Activated CD8-positive, alpha-beta memory T cell treated with anti-CD3 and anti-CD28 coated beads, Interleukin-2, amount 50 U/mL, for 24 hours (primary cell): Measurements from ENCODE around the gene CASP7.
"Not testable (repeated sequence)": the region's sequence is repeated elsewhere in the genome, so short reads cannot be mapped to it uniquely, and the experiment has no call there.

Source experiments
- DNase-seq: peaks from one replicate; pipeline ENCODE4 v3.0.0-alpha.2; 2020; ENCODE audit errors: extremely low read depth

The CASP7 gene

DNA sequence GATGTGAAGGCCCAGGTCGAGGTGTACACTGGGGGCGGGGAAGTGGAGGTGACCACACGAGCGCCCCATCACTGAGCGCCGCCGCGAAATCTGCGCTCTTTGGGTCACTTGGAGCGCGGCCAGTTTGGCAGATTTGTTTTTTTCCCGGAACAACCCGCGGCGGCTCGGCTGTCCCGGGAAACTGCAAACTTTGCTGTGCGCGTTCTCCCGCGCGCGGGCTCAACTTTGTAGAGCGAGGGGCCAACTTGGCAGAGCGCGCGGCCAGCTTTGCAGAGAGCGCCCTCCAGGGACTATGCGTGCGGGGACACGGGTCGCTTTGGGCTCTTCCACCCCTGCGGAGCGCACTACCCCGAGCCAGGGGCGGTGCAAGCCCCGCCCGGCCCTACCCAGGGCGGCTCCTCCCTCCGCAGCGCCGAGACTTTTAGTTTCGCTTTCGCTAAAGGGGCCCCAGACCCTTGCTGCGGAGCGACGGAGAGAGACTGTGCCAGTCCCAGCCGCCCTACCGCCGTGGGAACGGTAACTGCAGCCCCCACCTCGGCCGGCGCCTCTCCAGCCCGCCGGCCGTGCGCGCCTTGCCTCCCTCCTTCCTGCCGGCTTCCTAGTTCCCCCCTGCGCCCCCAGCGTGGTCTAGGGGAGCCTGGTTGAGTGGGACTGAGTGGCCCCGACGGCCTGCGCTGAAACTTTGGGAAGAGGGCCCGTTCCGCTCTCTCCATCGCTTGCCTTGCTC is at the start of gene CASP7:
Gene CASP7 (plus strand): TSS at position 450 of the 727 bp plus-strand sequence. CDS start 17,582 bp downstream, outside the sequence.
- DNase-seq, result peak; percentile 56

DNA sequence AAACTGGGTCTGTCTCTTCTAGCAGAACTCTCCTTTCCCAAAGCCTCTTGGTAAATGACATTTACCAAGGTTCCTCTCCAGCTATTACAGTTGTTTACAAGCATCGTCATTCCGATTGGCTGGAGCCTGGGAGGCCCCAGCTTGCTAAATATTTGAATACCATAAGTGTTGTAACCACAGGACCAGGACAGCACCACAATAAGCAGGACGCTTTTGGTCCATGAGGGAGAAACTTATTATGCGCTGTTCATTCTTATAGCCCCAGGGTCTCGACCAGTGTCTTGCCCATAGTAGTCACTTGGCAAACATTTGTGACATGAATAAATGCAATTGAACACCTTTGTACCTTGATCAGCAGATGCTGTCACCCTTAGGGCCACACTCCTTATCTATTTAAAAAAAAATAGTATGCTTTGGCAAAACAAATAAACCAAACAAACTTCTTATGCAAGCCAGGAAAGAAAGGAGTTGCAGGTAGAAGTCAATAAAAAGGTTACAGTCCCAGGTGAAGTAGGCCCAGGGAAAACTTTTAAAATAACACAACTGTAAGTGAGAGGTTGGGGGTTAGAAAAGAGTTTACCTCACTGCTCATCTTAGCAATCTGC is 48.7 kb upstream of the CASP7 start:
- no peak for DNase-seq

DNA sequence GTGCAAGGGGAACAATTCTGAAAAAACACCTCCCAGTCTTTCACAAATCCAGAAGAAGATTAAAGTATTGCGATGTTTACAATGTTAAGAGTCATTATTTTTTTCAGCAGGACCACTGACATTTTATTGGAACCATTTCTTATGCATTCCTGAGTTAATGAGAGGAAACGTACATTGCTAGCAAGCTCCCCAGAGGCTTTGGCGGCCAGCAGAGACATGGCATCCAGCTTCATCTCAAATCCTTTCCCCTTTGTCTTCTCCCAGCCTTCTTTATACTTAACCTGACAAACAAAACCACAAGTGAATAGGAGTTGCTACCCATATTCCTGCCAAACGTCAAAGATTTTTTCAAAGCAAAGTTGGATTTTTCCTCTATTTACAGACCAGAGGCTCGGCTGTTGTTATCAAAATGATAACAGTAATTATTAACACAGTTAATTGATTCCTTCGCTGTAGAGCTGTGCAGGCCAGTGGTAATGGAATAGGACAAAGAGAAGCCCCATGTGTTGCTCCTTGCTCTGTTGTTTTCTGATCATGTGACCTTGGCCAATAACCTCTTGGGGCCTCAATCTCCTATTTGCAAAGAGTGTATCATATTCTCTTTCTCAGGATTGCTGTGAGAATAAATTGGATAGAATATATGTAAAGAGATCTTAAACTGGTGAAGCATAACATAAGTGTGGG is 47.9 kb upstream of the CASP7 start:
- no peak for DNase-seq

DNA sequence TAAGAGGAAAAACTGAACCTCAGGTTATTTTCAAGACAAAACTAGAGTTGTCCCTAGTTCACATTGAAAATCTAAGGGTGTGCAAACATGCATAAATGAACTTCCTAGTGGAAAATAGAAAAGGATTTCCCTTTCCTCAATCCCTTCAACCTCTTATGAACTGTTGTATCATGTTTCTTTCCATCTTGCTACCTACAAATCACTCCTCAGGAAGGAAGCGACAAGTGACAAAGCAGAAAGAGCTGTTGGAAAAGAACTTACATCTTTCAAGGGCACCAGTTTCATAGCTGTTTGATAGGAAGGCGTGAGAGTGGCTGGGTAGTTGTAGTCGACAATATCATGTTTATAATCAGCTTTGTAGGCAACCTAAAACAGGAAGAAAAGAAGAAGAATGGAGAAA is 39.7 kb upstream of the CASP7 start:
- no peak for DNase-seq

DNA sequence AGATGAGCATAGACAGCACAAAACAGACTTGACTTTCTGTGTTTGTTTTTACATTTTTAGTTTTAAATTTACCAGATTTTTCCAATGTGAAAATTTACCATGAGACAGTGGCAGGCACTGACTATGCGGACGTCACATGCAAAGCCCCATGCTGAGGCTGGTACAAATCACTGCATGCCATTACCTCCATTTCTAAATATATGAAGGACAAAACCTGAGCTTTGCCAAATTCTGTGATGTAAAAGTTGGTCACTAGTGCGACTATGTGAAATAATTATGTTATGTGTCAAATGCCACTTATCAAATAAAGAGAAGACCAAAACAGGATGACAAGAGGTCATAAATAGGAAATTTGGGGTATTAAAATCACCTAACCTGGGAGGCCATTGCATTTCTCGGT is 38.0 kb upstream of the CASP7 start:
- DNase-seq, result no peak

DNA sequence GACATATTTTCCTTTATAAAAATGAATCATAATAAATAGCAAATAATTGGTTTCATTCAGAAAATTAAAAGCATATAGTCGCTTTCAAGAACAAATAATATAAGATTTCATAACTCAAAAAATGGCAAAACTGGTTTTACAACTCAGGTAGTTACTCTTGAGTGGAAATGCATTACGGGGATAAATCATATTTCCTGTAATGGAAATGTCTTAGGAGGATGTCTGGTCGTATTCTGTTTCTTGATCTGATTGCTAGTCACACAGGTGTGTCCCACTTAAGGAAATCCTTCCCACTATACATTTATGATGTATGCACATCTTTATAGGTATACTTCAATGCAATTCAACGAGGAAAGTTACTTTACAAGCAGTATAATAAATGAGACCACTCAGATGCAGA is 36.5 kb upstream of the CASP7 start:
- DNase-seq, result no peak

DNA sequence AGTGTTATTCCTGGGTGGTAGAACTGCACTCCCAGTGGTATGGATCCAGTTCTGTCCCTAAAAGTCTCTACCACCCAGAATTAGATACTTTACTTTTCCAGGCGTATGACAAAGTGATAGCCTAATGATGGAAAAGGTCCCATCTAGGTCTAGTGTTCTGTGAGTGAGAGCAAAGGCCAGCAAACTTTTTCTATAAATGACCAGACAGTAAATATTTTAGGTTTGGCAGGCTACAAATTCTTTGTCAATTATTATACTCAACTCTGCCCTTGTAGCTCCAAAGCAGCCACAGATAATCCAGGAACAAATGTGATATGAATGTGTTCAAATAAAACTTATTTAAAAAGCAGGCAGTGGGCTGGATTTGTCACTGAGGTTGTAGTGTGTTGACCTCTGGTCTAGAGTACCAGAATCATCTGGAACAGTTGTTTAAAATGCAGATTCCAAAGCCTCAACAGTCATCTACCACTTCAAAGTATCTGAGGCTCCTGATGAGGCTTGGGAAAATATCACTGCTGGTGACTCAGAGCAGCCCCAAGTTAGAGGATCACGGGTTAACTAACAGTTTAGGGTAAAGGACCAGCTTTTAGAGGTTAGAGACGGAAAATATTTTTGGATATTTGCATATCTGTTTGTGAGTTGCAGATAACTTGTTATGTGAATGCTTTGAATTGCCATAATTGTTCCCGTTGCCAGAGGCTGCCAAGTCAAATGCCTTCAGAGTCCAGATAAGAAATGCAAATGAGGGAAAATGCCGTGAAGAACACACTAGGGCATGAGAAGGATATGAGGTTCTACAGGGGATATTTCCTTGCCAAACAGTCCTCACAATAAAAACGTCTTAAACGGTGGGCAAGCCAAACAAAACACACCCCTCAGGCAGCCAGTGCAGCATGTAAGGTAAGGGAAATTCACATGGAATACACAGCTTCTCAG is 35.3 kb upstream of the CASP7 start:
- no peak for DNase-seq

DNA sequence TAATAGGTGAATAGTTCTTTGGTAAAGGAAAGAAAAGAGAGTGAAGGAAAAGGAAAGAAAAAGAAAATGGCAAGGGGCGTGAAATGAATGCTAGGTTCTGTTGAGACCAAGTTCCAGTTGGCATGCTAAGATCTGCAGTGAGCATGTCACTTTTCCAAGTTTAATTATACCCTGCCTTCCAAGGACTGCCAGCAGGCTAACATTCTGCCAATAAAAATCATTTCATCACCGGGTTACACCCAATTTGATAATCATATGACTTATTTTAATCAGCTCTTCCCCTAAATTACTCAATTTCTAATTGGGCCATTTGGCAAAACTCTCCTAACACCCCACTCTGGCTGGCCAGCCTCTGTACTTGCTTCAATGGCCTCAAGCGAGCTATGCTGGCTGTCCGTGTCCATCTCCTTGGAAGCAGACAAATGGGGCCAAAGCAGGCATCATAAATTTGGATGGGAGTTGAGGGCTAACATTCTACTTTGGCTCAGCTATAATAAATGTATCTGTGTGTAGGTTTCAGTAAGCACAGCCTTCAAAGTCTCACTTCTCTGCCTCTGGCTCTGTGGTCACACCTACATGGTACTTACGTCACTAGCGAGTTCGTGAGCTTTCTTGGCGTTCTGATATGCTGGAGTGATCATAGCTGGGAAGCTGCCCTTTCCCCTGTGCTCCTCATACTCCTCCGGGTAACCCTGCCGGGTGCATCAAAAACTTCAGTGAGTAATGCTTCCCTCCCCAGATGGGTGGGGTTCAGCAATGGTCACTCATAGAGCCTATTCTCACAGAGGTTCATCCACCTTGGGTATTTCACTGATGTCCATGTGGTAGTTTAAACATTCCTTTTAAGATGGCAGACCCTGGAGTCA is 33.1 kb upstream of the CASP7 start:
- no peak for DNase-seq

DNA sequence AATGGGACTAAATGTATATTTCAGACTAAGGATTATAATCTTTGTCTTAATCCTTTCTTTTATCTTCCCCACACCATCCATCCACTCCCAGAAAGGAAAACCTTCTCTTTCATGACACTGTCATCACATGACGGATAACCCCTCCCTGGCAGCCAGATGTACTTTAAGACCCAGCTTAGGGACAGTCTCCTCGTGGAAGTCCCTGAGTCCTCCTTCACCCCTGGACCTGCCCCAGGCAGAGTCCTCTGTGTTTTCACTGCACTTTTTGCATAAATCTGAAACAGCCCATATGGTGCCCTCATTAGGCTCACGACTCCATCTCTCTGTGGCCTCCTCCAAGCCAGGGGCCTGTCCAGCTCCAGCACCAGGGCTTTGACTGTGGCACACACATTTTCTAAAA is 31.9 kb upstream of the CASP7 start:
- no peak for DNase-seq

DNA sequence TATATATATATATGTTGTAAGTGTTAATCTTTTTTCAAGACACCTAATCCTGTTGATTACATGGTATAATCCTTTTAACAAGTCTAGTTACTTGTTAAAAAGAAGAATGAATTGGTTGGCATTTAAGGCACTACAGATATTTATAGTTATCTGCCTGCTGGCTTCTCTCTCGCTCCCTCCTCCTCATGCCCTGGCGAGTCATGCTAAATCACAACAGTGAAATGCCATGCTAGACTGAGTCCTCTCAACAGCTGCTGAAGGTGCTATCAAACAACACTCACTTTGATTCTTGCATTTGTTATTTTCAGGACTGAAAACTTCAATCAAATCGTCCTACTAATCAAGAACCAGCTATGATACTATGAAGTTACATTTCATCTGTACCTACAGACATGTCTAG is 31.2 kb upstream of the CASP7 start:
- DNase-seq, result no peak

DNA sequence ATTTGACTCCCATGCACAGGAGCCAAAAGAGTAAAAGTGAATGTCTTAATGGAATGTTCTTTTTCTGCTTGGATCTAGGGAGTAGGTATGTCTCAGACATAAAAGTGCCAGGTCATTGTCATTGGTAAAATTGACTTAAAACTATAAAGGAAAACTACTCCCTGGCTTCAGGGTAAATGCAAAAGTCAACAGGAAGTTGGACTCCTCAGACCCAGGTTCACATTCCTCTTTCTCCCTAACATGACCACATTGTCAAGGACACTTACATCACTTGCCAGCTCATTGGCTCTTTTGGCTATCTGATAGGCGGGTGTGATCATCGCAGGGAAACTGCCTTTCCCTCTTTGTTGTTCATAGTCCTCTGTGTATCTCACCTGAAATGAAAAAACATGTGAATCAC is 29.5 kb upstream of the CASP7 start:
- DNase-seq, result no peak

DNA sequence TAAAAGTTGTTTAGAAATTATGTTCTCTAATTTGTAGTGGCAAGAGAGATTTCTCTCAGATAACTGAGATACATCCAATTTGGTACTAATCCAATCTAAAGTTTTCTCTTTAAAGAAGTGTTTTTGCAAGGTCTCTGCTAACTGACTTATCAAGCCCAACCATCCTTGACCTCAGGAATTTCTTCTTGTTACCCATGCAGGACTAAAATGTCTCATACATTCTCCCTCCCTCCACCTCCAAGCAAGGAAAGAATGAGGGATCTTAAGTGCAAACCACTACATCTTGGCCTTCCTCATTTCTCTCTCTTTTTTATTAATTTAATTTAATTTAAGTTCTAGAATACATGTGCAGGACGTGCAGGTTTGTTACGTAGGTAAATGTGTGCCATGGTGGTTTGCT is 28.7 kb upstream of the CASP7 start:
- no peak for DNase-seq

DNA sequence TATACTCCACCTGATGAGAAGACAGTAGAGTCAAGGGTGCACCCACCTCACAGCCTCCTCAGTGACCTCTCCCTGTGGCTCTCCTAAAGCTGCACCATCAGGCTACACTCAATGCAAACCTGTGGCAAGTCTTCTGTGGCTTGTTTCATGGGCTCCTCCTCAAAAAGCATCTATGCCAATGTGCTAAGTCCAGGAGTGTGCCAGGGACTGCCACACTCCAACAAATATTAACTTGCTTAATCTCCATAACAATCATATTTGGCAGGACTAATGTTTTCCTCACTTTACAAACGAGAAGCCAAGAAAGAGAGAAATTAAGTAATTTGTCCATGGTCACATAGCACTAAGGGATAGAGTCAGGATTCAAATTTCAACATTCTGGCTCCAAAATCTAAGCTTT is 27.8 kb upstream of the CASP7 start:
- no peak for DNase-seq

DNA sequence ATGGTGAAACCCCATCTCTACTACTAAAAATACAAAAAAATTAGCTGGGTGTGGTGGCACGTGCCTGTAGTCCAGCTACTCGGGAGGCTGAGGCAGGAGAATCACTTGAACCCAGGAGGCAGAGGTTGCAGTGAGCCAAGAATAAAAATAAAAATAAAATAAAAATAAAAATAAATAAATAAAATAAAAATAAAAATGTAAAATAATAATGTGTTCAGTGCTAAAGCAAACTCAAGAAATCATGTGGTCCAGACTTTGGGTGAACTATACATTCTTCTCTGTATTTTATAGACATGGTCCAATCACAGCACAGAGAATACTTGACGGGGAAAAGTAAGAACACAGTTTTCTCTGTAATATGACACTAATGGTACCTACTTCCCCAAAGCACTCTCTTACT is 27.3 kb upstream of the CASP7 start:
- not testable (repeated sequence) for DNase-seq

DNA sequence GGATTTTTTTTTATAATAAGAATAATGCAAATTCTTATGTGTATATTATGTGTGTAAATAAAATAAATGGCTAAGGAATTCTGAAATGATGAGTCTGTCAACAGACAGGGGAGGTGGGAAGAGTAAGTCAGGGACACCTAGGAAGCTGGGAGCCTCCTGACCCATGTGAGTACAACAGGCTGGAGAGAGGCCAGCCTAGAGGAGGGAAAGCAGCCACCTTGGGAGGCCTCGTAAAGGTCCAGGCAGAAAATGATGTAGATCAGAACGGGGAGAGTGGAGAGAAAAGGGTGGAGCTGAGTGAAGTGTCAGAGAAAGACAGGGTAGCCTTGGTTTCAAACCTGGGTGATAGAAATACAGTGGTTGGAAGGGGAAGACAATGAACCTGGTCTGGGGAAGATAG is 22.8 kb upstream of the CASP7 start:
- no peak for DNase-seq

DNA sequence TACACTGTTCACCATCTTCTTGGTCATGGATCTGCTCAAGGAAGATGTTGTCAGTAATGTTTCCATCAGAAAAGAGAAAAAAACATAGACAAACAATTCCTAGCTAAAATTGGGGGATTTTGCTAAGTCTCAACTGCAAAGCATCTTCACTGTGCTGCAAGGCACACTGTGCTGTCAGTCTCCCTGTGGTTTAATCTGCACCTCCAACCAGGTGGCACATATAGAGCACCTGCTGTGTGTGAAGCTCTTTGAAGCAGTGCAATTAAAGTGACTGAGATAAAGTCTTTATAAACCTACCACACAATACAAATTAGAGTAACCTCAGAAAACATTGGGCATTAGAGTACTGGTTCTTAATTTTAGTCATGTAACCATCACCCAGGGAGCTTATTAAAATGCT is 22.2 kb upstream of the CASP7 start:
- no peak for DNase-seq

DNA sequence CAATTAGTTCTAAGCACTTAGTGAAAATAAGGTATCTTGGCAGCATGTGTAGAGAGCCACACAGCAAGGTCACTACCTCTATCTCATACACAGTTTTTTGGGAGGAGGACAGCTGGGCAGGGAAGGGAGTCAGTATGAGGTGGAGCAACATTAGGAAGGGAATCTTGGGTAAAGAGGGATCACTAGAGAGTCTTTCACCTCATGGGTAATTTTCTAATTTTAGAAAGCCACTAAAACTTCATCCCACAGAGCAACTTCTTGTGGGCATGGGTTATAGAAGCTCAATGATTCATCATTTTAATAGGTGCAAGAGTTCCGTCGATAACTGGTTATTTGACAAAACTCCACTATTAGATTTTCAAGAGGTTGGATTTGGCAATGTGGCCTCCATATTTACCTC is 18.4 kb upstream of the CASP7 start:
- DNase-seq, result no peak

DNA sequence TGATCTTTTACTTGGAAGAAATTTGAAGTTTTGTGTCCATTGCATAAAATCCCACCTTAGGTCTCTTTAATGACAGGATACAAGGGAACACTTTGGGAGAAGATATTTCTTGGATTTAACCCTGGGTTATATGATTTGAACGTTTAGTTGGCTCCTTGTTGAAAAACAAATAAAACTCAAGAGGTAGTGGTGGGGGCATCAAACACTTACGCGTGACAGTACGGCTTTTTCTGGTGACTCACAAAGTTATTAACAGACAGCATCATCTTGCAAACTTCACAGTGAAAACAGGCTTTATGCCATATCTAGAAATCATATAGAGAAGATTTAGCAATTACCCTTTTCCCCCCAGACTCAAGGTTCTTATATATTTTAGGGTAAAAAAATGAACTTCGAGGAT is 16.6 kb upstream of the CASP7 start:
- no peak for DNase-seq

DNA sequence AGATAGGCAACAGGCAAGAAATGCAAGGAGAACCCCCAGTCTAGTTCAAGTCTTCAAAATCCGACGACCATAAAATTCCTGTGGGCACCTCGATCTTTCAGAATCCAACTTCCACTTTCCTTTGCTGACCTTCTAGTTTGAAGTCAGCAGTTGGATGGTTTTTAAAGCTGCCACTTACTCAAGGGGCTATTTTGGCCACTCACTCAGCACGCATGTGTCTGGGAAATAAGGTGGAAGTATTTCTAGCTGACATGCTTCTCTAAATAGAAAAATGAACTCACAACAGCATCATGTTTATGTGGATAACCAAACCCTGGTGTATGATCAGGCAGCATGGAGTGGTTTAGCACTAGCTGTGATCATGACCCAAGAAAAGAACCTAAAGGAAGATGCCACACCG is 15.8 kb upstream of the CASP7 start, which contains the start of gene NRAP:
Gene NRAP (minus strand): TSS at position 134 of the 400 bp plus-strand sequence. CDS start 159 bp downstream, outside the sequence.
- DNase-seq, result no peak

DNA sequence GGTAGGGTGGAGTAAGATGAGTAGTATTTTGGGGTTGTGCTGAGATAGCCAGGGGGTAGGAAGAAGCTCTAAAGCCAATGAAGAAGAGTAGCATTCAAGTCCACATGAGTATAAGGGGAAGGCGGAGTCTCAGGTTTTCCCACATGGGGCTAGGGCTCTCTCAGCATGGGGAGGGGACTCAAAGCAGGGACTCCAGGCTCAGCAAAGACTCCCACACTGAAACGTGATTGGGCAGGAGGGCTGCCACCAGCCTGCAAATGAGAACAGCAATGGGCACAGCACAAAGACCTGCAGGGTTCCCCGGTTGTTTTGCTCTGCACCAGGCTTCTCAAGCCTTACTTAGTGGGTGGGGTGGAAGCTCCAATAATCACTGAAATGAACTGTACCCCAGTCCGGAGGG is 14.4 kb upstream of the CASP7 start:
- no peak for DNase-seq

DNA sequence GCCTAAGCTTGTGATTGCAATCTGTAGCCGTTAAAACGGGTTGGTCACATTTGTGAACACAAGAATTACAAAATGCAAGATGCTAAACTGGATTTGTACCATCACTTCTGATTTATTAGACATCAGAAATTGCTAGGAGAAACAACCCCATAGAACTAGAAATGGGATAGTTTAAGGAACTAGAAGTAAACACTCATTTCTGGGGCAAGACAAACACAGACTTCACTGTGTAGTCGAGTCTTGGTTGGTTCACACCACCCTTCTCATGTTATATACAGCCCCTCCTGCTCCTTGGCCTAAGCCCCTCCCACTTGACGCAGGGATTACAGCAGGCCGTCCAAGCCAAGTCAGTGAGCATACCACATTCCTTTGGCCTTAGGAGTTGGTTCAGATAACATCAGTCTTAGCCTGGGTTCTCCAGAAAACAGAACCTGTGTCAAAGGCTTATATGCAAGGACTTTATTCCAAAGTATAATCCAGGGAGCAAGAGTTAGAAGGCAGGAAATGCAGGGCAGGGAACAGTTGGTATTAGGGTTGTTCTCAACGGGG is 13.8 kb upstream of the CASP7 start:
- no peak for DNase-seq
